NCI-H187 (cell line): ENCODE data around the gene SMURF1.

ENCODE experiments used
- DNase-seq, 2 experiments: peaks; one replicate each; lab custom pipeline; 2025; lab: John Stamatoyannopoulos, UW

SMURF1 gene

DNA sequence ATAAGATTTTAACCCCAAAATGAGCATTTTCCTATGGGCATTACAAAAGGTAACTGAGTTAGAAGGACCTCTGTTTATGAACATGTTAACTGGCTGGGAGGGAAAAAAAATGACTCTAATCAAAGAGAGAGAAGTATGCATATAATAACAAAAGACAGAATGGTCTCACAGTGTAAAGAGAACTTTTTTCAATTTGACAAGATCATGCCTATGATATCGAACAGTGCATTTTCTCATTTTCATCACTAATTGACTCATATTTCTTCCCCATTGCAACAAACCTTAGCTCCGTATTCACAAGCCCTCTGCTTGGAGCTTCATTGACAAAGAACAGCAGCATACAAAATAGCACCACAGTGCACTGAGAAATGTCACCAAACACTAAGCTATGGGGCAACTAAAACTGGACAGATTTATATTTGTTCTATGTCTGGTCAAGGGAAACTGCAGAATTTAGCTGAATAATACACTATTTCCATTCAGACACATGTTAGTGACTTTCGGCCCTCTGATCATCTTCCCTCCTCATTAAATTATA lies 45.6 kb downstream of the SMURF1 start:
- no peak for DNase-seq

DNA sequence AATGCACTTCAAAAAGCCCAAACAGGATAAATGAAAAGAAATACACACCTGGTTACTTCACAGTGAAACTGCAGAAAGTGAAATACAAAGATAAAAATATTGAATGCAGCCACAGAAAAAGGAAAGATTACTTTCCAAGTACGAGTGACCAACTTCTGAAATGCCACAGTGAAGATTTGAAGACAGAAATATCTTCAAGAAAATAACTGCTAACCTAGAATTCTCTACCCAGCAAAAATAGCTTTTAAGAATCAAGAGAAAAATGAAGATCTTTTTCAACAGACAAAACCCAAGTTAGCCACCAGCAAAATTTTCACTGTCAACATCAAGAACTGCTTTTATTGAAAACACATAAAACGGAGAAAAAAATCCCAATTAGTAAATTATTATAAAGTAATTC lies 46.2 kb downstream of the SMURF1 start:
- DNase-seq, result no peak

- DNase-seq, result no peak
These were observed 47.6 kb downstream of the SMURF1 start for GRCh38 chr7:99096124-99096887.

- DNase-seq, result no peak
These were observed 48.2 kb downstream of the SMURF1 start for GRCh38 chr7:99095698-99096097.

- DNase-seq, result no peak
These were observed 49.5 kb downstream of the SMURF1 start for GRCh38 chr7:99094401-99094800.

DNA sequence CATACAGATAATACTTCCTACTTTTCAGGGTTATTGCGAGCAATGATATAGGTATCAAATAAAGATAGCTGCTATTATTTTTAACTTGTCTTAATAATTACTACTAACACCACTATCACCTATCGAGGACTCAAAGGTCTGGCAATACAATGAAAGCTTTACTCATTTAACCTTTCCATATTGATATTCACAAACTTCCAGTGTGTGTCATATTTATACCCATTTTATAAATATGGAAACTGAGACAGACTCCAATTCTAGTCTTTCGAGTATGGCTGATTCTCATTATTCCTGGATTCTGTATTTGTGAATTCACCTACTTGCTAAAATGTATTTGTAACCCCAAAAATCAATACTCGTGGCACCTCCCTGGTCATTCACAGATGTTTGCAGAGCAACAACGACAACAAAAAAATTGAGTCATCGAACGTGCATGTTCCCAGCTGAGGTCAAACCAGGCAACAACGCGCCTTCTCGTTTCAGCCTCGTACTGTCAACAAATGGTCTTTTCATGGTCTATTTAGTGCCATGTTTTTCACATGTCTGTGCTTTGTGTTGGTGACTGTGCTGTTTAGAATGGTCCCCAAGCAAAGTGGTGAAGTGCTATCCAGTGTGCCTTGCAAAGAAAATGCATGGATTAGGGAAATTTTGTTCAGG lies 51.7 kb downstream of the SMURF1 start:
- DNase-seq, result peak in 1 of 2 experiments; percentile 9

- DNase-seq, result no peak
These were observed 53.0 kb downstream of the SMURF1 start for GRCh38 chr7:99090771-99091542.

DNA sequence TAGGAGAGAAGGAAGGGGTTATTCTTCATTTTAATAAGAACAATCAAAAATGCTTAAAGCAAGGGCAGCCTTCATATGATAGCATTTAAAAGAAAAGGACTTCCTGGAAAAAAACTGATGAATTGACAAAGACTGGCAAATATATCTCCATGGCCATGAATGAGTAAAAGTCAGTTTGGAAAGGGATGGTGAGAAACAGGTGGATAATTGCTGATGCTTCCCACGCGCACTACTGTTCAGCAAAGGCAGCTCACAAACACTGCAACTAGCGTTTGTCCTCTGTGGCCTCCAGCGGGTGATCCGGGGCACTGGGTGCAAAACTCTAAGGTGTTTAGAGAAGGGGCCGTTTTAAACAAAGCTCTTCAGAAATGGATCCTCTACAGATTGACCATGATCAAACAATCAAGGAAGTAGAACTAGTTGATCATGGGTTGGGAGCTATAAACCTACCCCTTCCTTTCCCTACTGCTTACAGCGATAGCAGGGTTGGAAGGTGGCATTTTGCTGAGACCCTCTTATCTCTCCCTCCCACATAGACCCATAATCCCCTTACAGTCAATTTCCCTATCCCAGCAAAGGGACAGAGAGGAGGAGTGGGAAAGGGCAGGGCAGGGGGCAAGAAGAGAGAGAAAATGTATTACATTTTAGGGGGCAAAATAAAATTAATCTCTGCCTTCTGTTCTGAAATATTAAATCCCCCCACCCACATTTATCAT lies 53.8 kb downstream of the SMURF1 start:
- no peak for DNase-seq

GRCh38 chr7:99086944-99087343 lies 57.0 kb downstream of the SMURF1 start:
- no peak for DNase-seq

DNA sequence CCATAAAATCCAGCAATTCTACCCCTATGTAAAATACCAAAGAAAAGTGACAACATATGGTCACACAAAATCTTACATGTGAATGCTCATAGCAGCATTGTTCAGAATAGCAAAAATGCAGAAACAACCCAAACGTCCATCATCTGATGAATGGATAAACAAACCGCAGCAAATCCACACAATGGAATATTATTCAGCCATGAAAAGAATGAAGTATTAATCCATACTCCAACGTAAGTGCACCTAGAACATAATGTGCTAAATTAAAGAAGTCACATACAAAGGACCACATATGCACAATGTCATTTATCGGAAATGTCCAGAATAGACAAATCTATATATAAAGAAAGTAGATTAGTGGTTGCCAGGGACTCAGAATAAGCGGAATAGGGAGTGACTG lies 57.4 kb downstream of the SMURF1 start:
- DNase-seq, result no peak

GRCh38 chr7:99083733-99084132 lies 60.2 kb downstream of the SMURF1 start:
- no peak for DNase-seq

GRCh38 chr7:99083068-99083651 lies 60.7 kb downstream of the SMURF1 start:
- DNase-seq, result no peak

- DNase-seq, result no peak
These were observed 63.2 kb downstream of the SMURF1 start for GRCh38 chr7:99080679-99081078.

DNA sequence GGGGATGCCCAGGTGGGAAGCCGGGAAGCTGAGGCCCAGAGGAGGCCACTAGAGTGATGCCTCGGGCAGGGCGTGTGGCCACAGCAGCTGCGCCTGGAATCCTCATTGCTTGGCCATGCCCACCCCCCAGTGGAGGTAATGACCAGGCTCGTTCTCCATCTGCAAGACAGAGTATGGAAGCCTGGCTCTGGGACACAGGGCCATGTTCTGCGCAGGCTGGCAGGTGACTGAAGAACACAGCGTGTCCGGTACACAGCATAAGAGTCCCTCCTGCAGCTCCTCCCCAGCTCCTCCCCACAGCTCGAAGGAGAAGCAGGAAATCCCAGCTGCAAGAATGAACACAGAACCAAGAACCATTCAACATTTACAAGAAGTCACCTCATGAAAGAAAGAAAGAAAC lies 64.8 kb downstream of the SMURF1 start:
- no peak for DNase-seq

DNA sequence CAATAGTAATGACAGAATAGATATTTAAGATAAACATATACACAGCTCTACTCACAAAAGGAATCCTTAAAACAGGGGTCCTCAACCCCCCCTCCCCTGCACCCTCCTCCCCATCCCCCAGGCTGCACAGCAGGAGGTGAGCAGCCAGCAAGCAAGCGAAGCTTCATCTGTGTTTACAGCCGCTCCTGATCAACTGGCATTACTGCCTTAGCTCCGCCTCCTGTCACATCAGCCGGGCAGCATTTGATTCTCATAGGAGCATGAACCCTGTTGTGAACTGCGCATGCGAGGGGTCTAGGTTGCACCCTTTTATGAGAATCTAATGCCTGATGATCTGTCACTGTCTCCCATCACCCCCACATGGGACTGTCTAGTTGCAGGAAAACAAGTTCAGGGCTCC lies 65.5 kb downstream of the SMURF1 start:
- DNase-seq, result no peak

DNA sequence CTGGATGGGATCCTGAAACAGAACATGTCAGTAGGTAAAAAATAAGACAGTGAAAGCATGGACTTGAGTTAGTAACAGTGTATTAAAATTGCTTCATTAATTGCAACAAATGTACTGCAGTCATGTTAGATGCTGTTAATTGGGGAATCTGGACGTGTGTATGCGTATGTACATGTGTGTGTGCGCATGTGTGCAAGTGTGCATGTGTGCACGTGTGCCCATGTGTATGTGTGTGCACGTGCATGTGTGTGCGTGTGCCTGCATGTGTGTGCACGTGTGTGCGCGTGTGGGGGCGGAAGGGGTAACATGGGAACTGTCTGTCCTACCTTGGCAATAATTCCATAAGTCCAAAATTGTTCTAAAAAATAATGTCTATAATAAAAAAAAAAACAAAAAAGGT lies 67.3 kb downstream of the SMURF1 start:
- no peak for DNase-seq

- no peak for DNase-seq
These were observed 70.0 kb downstream of the SMURF1 start for GRCh38 chr7:99073839-99074446.

- DNase-seq, result no peak
These were observed 71.8 kb downstream of the SMURF1 start for GRCh38 chr7:99072126-99072525.

DNA sequence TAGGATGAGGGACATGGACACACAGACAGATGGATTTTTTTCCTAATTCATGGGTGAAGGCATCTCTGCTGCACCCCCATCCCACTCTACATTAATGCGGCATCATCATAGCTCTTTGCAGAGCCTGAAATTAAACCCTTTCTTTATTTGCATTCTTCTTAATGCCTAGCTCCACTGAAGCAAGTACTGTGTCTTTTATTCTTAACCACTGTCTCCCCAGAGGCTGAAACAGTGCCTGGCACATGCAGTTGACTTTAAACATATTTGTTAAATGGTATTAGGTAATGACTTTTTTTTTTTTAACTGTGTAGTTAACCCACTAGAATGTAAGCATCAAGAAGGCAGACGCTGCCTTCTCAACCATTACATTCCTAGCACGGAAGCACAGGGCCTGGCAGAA lies 73.5 kb downstream of the SMURF1 start:
- no peak for DNase-seq

DNA sequence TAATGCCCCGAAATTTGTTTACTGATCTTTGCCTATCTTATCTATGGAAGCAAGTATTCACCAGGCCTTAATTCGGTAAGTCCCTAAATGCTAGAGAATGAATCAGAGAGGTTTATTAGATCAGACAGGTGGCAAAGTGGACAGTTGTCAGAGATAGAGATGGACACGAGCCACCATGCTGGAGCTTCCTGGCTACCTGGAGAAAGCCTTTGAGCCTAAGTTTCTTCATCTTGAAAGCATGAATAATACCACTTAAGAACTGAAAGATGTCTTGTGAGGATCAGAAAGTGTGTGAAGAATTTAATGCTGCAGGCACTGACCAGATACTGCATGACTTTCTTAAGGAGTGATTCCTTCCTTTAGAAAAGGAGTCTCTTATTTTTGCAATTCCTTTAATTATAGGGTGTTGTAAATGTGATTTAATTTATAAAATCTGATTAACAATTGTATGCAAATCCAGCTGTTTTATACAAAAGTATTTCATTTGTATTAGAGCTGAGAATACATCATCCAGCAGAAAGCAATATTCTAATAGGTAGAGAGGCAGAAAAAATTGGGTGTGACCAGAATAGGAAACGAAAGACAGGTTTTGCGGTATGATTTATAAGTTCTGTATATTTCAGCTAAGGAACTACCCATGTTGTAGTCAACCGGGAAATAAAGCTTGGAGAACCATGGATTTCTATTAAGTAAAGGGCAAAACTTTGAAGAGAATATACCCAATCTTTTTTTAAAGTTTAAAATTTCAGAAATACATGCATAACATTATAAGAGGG lies 82.7 kb downstream of the SMURF1 start:
- no peak for DNase-seq
